Astrocyte (in vitro differentiated cells and primary cell): ENCODE measurements around the gene OR1L8. TPM values are rescaled to one million over a fixed set of nuclear protein-coding genes. Genes with fewer than 3 reads are reported as not detected.

Experiments used
- DNase-seq: peaks from one replicate; pipeline ENCODE4 v3.0.0-alpha.2; 2010; ENCODE audit warnings: low read depth
- FAIRE-seq: peaks from 2 replicates; lab custom pipeline; 2011; peaks lifted over from hg19 to GRCh38; lab: Jason Lieb, UNC
- H2AFZ ChIP-seq: 2 replicates; pipeline ENCODE4 v1.6.0; 2012; ENCODE audit warnings: low read depth, low read length, inconsistent platforms
- H3K27ac ChIP-seq: 2 replicates; pipeline ENCODE4 v1.5.1; 2011; ENCODE audit warnings: low read depth, low read length, inconsistent platforms
- H3K27me3 ChIP-seq: 2 replicates; pipeline ENCODE4 v1.6.0; 2011; ENCODE audit warnings: low read length, inconsistent platforms; ENCODE audit not compliant: insufficient read depth
- H3K36me3 ChIP-seq: 2 replicates; pipeline ENCODE4 v1.5.1; 2011; ENCODE audit warnings: low read length, inconsistent platforms; ENCODE audit not compliant: insufficient read depth
- H3K4me1 ChIP-seq: 2 replicates; pipeline ENCODE4 v1.5.1; 2011; ENCODE audit warnings: low read length, inconsistent platforms; ENCODE audit not compliant: insufficient read depth
- H3K4me2 ChIP-seq: 2 replicates; pipeline ENCODE4 v1.6.0; 2012; ENCODE audit warnings: low read length, inconsistent platforms
- H3K4me3 ChIP-seq: 2 replicates; pipeline ENCODE4 v1.5.1; 2011; ENCODE audit warnings: low read depth, mild to moderate bottlenecking, low read length, inconsistent platforms; ENCODE audit not compliant: insufficient read depth
- H3K79me2 ChIP-seq: 2 replicates; pipeline ENCODE4 v1.6.0; 2012; ENCODE audit warnings: mild to moderate bottlenecking, low read length, inconsistent platforms; ENCODE audit not compliant: insufficient read depth
- H3K9ac ChIP-seq: 2 replicates; pipeline ENCODE4 v1.6.0; 2012; ENCODE audit warnings: mild to moderate bottlenecking, low read length, inconsistent platforms
- H3K9me3 ChIP-seq: 2 replicates; pipeline ENCODE4 v1.5.1; 2012; ENCODE audit warnings: low read depth, mild to moderate bottlenecking, low read length, inconsistent platforms; ENCODE audit not compliant: insufficient read depth
- H4K20me1 ChIP-seq: 2 replicates; pipeline ENCODE4 v1.6.0; 2012; ENCODE audit warnings: low read length, inconsistent platforms; ENCODE audit not compliant: insufficient read depth
- H3K27ac Mint-ChIP-seq: one replicate; pipeline ENCODE4 v1.8.0; 2021; ENCODE audit warnings: mild to moderate bottlenecking, mixed read lengths; ENCODE audit not compliant: unreplicated experiment
- H3K27me3 Mint-ChIP-seq: one replicate; pipeline ENCODE4 v1.8.0; 2021; ENCODE audit warnings: low read depth, mixed read lengths; ENCODE audit not compliant: unreplicated experiment
- H3K36me3 Mint-ChIP-seq: one replicate; pipeline ENCODE4 v1.8.0; 2021; ENCODE audit warnings: low read depth, mixed read lengths; ENCODE audit not compliant: unreplicated experiment
- H3K4me1 Mint-ChIP-seq: one replicate; pipeline ENCODE4 v1.8.0; 2021; ENCODE audit warnings: low read depth, mixed read lengths; ENCODE audit not compliant: unreplicated experiment
- H3K4me3 Mint-ChIP-seq: one replicate; pipeline ENCODE4 v1.8.0; 2021; ENCODE audit warnings: mild to moderate bottlenecking, moderate library complexity, mixed read lengths; ENCODE audit not compliant: unreplicated experiment
- H3K9me3 Mint-ChIP-seq: one replicate; pipeline ENCODE4 v1.8.0; 2021; ENCODE audit warnings: mild to moderate bottlenecking, mixed read lengths; ENCODE audit not compliant: unreplicated experiment
- CTCF ChIP-seq: IDR thresholded peaks from 2 replicates; pipeline ENCODE4 v1.5.1; 2011; ENCODE audit warnings: low read depth, mild to moderate bottlenecking, inconsistent platforms, low read length, moderate library complexity; ENCODE audit not compliant: insufficient read depth
- EZH2 ChIP-seq: IDR thresholded peaks from 2 replicates; pipeline ENCODE4 v1.6.1; 2012; ENCODE audit warnings: mild to moderate bottlenecking, low read length, inconsistent platforms; ENCODE audit not compliant: insufficient read depth
- total RNA-seq: library from RNA; stranded (reverse); gene quantifications from 2 replicates; pipeline ENCODE4 v1.2.1, GENCODE V29; 2021

OR1L8 gene
- total RNA-seq, 1 donor from 2014 or later = not detected

DNA sequence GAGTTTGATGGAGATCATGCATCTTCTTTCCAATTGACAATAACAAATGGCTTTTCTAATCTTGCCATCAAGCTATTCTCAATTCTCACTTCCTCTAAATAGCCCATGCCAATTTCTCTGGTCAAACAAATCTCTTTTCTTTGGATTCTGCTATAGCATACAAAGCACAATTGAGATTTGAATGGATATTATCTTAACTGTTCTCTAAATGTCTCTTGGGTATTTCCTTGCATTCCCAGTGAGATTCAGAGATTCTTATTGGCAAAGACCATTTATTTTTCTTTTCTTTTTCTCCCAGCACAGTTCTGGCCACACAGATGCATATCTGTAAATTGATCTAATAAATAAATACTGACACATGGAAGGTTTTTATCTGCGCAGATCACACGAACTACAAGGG lies 30.4 kb downstream of the OR1L8 start, which contains the start of gene OR1N2:
Gene OR1N2 (plus strand): TSS at position 301 of the 400 bp plus-strand sequence. CDS start 100 bp downstream, outside the sequence.
- Histone ChIP-seq H3K4me3 (no peak within 1 kb of the TSS), H3K27me3 (no peaks in the 10 kb centered on the region), H3K9me3 (no peaks in the 10 kb centered on the region), H4K20me1 (no peaks in the 10 kb centered on the region), H3K36me3 (no peaks in the 10 kb centered on the region), H3K27ac (no peak within 1 kb of the TSS), H3K4me2 (no peak within 1 kb of the TSS), H3K9ac (no peak within 1 kb of the TSS), H3K79me2 (no peaks in the 10 kb centered on the region), H2AFZ (no peak within 1 kb of the TSS), H3K4me1 (no peaks in the 10 kb centered on the region)
- TF ChIP-seq CTCF (no peak), EZH2 (no peak)
- Mint-ChIP-seq H3K27ac (no peak within 1 kb of the TSS), H3K27me3 (no peaks in the 10 kb centered on the region), H3K4me3 (no peak within 1 kb of the TSS), H3K4me1 (no peaks in the 10 kb centered on the region), H3K9me3 (peaks cover 5% of the 10 kb centered on the region), H3K36me3 (no peaks in the 10 kb centered on the region)
- DNase-seq (no peak), FAIRE-seq (no peak)

DNA sequence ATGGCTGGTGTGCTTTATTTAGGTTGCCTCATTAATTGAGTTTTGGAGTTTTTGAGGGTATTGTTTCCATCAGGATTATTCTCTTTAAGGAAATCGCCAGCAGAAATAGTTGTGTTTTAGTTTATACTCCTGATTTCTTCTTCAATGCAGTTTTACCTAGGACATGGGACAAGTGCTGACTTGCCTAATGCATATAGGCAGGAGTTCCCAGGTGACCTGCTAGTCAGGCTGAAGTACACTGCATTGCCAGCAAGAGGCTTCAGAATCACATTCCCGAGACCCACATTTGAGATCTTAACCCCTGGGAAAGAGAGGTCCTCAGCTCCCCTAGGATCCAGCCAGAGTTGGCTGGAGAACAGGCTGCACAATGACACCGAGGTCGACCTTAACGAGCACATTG lies 31.8 kb downstream of the OR1L8 start:
- Histone ChIP-seq H3K36me3 (no peaks in the 10 kb centered on the region), H3K79me2 (no peaks in the 10 kb centered on the region), H3K4me3 (no peak overlapping the region), H3K9me3 (no peaks in the 10 kb centered on the region), H4K20me1 (no peaks in the 10 kb centered on the region), H2AFZ (no peak overlapping the region), H3K27ac (no peak overlapping the region), H3K9ac (no peak overlapping the region), H3K4me1 (no peaks in the 10 kb centered on the region), H3K4me2 (no peak overlapping the region), H3K27me3 (no peaks in the 10 kb centered on the region)
- TF ChIP-seq EZH2 (no peak), CTCF (no peak)
- no peak for DNase-seq
- Mint-ChIP-seq H3K36me3 (no peaks in the 10 kb centered on the region), H3K4me1 (no peaks in the 10 kb centered on the region), H3K27ac (no peak overlapping the region), H3K4me3 (no peak overlapping the region), H3K9me3 (peaks cover 5% of the 10 kb centered on the region), H3K27me3 (no peaks in the 10 kb centered on the region)
- no peak for FAIRE-seq

- no peak for TF ChIP-seq CTCF
- no peak for TF ChIP-seq EZH2
- no peaks in the 10 kb centered on the region for H4K20me1 ChIP-seq
- no peak overlapping the region for H3K4me3 ChIP-seq
- DNase-seq = no peak
- H3K27me3 Mint-ChIP-seq = no peaks in the 10 kb centered on the region
- H3K27me3 ChIP-seq = no peaks in the 10 kb centered on the region
- no peak overlapping the region for H3K4me2 ChIP-seq
- no peaks in the 10 kb centered on the region for H3K4me1 ChIP-seq
- H3K4me3 Mint-ChIP-seq = no peak overlapping the region
- H3K9ac ChIP-seq = no peak overlapping the region
- H3K36me3 ChIP-seq = no peaks in the 10 kb centered on the region
- H3K36me3 Mint-ChIP-seq = no peaks in the 10 kb centered on the region
- no peaks in the 10 kb centered on the region for H3K9me3 ChIP-seq
- no peak overlapping the region for H3K27ac Mint-ChIP-seq
- no peak for FAIRE-seq
- H3K9me3 Mint-ChIP-seq = peaks cover 7% of the 10 kb centered on the region
- H3K4me1 Mint-ChIP-seq = no peaks in the 10 kb centered on the region
- no peak overlapping the region for H3K27ac ChIP-seq
- no peaks in the 10 kb centered on the region for H3K79me2 ChIP-seq
- no peak overlapping the region for H2AFZ ChIP-seq
Measured at GRCh38 chr9:122546196-122546595, 37.0 kb downstream of the OR1L8 start.
